ENCODE measurements around the gene SHROOM4.

Gene SHROOM4, protein sequence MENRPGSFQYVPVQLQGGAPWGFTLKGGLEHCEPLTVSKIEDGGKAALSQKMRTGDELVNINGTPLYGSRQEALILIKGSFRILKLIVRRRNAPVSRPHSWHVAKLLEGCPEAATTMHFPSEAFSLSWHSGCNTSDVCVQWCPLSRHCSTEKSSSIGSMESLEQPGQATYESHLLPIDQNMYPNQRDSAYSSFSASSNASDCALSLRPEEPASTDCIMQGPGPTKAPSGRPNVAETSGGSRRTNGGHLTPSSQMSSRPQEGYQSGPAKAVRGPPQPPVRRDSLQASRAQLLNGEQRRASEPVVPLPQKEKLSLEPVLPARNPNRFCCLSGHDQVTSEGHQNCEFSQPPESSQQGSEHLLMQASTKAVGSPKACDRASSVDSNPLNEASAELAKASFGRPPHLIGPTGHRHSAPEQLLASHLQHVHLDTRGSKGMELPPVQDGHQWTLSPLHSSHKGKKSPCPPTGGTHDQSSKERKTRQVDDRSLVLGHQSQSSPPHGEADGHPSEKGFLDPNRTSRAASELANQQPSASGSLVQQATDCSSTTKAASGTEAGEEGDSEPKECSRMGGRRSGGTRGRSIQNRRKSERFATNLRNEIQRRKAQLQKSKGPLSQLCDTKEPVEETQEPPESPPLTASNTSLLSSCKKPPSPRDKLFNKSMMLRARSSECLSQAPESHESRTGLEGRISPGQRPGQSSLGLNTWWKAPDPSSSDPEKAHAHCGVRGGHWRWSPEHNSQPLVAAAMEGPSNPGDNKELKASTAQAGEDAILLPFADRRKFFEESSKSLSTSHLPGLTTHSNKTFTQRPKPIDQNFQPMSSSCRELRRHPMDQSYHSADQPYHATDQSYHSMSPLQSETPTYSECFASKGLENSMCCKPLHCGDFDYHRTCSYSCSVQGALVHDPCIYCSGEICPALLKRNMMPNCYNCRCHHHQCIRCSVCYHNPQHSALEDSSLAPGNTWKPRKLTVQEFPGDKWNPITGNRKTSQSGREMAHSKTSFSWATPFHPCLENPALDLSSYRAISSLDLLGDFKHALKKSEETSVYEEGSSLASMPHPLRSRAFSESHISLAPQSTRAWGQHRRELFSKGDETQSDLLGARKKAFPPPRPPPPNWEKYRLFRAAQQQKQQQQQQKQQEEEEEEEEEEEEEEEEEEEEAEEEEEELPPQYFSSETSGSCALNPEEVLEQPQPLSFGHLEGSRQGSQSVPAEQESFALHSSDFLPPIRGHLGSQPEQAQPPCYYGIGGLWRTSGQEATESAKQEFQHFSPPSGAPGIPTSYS (N-terminal part only)

DNA sequence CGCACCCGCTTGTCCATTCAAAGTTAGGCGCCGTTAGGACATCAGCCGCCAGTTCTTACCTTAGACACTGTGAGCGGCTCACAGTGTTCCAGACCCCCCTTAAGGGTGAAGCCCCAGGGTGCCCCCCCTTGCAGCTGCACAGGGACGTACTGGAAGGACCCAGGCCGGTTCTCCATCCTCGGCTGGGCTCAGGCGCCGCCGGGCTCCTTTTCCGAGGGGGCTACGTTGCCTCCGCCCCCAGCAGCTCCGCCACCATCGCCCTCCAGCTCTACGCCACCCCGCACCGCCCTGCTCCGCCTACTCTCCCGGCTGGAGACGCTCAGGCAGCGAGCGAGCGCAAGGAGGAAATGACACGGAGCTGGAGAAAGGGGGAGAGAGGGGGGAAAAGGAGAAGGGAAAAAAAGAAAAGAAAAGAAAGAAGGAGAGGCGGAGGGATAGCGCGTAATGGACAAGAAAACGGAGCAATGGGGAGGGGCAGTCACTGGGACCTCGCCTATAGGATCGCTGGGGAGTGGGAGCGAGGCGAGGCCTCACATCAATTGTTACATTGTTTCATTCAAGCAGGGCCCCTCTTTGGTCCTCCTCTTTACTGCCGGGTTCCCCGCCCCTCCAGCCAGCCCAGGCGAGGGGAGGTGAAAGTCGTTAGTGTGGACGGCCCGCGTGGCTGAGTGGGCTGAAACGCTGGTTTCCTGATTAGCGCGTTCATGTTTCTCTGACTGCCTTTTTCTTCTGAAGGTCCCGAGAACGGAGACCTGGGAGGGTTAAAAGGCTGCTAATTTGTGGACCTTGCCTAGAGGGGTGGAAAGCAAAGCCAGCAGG lies at the start of gene SHROOM4:
TSS of gene SHROOM4 (minus strand) at position 352 of the 819 bp plus-strand sequence. CDS start at position 176, 176 bp downstream.
- FAIRE-seq (no peak), DNase-seq (ENCODE audit: extremely low spot score, insufficient read length, low read depth) (no peak)

DNA sequence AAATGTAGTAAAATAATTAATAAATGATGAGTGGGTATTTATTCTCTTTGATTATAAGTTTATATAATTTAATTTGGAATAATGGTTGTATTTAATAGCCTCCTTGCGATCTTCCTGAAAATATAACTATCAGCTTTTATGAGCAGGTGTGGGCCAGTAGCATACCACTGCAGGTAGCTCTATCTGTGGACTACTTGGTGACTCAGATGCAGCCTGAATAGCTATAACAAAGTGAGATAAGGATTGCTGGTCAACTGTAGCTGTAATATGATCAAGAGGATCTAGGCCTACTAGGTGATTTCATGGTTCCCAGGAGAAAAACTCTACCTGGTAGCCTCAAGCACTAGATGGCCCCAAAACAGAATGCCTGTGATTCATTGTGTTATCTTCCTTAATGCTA lies 49.5 kb upstream of the SHROOM4 start:
- DNase-seq (ENCODE audit: extremely low spot score, insufficient read length, low read depth), result no peak
- FAIRE-seq, result no peak

DNA sequence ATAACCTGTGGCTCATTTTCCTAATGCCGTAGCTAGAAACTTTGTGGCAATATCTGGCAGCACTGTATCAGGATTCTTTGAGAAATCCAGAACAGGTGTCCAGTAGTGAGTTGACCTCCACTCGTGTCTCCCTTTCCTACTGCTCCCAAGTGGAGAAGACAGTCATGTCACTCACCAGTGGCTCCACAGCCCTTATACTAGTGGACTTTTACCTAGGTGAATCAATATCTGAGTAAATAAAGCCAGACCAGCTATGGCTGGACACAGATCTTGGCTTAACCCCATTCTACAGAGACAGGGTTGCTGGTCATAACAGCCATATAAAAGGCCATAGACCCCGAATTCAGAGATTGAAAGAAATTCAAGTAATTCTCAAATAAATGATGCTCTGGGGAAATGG lies 46.5 kb upstream of the SHROOM4 start:
- no peak for DNase-seq (ENCODE audit: extremely low spot score, insufficient read length, low read depth)
- no peak for FAIRE-seq

DNA sequence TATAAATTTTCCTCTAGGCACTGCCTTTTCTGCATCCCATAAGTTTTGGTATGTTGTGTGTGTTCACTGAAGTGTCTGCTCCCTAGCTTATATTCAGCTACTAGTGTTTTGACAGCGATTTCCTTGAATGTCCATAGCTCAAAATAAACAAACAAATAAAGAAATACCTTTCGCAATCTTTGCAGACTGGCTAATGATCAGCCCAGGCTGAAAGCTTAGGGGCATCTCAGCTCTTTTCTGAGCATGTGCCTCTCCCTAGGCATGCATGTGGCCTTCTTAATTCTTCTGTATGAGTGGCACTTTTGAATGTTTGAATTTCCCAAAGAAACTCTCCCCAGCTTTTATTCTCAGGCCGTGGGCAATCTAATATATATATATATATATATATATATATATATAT lies 44.6 kb upstream of the SHROOM4 start:
- FAIRE-seq (no peak), DNase-seq (ENCODE audit: extremely low spot score, insufficient read length, low read depth) (no peak)

DNA sequence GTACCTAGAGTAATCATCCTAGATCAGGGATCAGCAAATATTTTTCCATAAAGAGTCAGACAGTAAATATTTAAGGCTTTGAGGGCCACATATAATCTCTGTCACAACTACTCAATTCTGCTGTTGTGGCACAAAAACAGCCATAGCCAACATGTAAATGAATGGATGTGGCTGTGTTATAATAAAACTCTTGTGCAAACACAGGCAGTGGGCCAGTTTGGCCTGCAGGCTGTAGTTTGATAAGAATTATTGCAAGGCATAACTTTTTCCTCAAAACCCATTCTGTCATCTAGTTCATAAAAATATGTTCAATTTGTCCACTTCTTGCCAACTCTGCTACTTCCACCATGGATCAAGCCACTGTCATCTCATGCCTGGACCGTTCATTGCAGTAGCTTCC lies 39.4 kb upstream of the SHROOM4 start:
- no peak for FAIRE-seq
- DNase-seq (ENCODE audit: extremely low spot score, insufficient read length, low read depth), result no peak

DNA sequence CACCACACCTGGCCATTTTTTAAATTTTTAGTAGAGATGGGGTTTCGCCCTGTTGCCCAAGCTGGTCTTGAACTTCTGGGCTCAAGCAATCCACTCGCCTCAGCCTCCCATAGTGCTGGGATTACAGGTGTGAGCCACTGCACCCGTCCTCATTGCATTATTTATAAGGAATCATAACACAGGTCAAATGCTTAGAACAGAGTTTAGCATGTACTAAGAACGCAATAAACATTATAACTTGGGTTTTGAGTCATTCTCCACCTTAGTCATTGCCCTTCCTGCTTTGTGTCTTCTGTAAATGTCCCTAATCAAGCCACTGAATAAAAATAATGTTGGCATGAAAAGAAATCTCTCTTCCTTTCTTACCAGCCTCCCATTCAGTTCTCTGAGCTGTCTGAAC lies 38.5 kb upstream of the SHROOM4 start:
- no peak for FAIRE-seq
- DNase-seq (ENCODE audit: extremely low spot score, insufficient read length, low read depth), result no peak

DNA sequence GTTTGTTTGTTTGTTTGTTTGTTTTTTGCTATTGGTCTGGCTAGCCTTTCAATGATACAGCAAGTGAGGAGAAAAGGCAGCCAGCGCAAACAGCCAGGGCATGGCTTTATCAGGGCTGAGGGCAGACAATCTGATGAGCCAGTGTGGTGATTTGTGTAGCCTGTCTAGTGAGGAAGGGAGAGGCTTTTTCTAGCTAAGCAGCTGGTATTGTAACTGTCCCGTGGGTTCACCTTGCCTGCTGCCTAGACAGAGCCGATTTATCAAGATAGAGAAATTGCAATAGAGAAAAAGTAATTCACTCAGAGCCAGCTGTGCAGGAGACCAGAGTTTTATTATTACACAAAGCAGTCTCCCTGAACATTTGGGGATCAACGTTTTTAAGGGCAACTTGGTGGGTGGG lies 28.2 kb upstream of the SHROOM4 start:
- no peak for FAIRE-seq

DNA sequence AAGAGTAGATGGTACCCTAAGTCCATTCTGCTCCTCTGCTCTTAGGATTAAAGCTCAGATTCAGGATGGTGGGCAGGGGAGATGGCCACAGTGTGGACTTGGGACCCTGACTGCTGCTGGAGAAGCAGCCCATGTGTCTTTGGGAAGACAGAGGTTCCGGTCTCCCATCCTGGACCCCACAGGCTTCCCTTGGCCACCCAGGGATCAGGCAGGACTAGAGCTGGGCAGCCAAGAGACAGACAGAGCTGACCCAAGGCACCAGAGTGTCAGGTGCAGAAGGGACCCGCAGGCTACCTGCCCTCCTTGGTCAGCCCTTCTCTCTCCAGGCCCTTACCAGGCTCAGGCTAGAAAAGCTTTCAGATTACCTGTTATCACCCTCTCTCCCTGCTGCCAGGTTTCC lies 25.7 kb upstream of the SHROOM4 start:
- DNase-seq (ENCODE audit: extremely low spot score, insufficient read length, low read depth) (no peak), FAIRE-seq (no peak)

More for the DNA sequence above, 28.2 kb upstream of the SHROOM4 start:
- no peak for DNase-seq (ENCODE audit: extremely low spot score, insufficient read length, low read depth)

DNA sequence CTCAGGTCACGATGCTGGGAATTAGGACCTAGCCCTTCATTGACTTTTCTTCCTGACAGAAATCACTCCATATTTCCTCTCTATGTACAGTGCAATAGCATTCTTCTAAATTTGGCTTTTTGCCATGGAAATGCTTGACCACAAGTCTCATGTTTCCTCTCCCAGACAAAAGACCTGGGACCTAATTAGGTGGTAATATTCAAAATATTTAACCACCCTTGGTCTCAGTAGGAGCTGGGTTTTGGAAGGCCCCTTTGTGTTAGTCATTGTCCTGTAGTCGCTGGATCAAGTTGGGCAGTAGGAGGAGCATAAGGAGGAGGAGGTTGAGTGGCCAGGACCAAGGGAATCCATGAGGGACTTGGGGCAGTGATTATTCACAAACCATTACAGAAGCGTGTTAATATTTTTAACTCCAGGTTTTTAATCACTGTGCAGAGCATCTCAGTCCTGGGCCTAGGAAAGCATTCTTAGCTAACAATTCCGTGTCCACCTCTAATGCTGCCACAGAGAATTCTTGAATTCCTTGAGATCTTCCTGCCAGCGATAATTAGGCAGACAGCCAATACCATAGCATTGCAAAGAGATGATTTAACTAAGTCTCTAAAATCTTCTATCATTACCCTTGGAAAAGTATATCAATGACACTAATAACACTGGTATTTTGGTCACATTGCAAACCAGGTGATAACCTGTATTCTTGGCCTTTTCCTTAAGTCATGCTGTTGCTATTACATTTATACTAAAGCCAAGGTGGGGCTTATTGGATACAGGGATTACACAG lies 25.0 kb upstream of the SHROOM4 start:
- FAIRE-seq (no peak), DNase-seq (ENCODE audit: extremely low spot score, insufficient read length, low read depth) (no peak)

DNA sequence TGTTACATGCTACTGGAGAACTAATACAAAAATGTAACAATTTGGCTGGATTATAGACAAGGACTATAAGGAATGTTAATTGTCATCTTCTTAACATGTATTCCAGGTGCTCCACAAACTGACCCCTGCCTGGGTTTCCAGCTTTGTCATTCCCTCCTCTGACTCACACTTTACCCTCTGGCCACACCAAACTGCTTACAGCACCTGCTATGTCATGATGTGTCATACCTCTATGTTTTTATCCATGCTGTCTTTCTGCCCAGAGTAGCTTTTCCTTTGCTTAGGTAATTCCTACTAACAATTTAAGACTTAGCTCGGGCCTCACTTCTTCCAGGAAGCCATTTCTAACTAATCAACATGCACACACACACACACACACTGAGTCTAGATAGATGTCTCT lies 14.0 kb upstream of the SHROOM4 start:
- no peak for DNase-seq (ENCODE audit: extremely low spot score, insufficient read length, low read depth)

DNA sequence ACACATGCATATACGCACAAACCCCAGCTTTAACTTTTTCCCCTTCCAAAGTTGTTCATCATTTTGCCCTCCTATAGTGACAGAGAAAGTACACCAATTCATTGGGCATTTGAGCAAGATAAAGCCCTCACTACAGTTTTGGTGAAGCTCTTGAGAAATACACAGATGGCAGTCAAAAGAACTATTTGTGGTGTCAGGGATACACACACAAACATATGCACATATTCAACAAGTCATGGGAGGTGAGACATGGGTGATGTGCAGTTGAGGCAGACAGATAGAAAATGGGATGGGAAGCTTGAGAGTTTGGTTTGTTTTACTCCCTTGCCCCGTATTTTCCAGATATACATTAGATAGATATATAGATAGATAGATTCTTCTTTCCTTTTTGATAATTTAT lies 11.8 kb upstream of the SHROOM4 start:
- FAIRE-seq (no peak), DNase-seq (ENCODE audit: extremely low spot score, insufficient read length, low read depth) (no peak)

More for the DNA sequence above, 14.0 kb upstream of the SHROOM4 start:
- no peak for FAIRE-seq

DNA sequence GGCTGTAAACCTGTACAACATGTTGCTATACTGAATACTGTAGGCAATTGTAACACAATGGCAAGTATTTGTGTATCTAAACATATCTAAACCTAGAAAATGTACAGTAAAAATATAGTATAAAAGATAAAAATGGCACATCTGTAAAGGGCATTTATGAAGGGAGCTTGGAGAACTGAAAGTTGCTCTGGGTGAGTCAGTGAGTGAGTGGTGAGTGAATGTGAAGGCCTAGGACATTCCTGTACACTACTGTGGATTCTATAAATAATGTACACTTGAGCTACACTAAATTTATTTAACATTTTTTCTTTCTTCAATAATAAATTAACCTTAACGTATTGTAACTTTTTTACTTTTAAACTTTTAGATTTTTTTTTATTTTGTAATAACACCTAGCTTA lies 5.0 kb upstream of the SHROOM4 start:
- no peak for FAIRE-seq
- DNase-seq (ENCODE audit: extremely low spot score, insufficient read length, low read depth), result no peak

DNA sequence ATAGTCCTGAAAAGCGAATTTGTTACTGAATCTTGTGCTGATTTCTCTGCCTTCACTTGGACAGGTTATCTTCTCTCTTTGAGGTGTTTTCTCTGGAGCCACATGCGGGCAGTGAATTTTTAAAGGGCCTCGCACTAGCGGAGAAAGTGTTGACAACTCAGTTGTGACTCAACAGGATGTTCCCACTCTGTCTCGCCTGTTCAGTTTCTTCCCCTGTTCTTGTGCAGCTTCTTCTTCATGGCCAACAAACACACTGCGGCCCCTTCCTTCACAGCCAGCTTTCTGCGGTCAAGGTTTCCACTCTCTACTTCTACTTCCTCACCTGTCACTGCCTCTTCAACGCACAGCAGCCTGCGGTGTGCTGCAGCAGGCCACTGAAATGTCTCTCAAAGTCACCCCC lies 1.1 kb upstream of the SHROOM4 start:
- DNase-seq (ENCODE audit: extremely low spot score, insufficient read length, low read depth) (no peak), FAIRE-seq (no peak)

DNA sequence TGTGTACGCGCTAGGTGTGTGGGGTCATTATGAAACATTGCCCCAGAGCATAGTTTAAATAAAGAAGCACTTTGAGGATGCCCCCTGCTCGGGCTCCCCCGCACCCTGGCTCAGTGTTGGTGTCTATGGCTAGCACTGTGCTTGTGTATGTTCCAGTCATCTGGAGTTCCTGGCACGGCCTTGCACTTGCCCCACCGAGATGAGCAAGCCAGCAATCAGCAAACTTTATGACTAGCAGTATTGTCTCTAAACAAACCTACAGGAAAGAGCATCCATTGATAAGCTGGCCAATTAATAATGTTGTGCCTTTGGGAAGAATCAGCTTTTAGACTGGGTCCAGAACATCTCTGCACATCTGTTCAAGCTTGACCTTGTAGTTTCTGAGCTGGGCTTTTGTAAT lies 707 bp upstream of the SHROOM4 start:
- FAIRE-seq (no peak), DNase-seq (ENCODE audit: extremely low spot score, insufficient read length, low read depth) (no peak)

DNA sequence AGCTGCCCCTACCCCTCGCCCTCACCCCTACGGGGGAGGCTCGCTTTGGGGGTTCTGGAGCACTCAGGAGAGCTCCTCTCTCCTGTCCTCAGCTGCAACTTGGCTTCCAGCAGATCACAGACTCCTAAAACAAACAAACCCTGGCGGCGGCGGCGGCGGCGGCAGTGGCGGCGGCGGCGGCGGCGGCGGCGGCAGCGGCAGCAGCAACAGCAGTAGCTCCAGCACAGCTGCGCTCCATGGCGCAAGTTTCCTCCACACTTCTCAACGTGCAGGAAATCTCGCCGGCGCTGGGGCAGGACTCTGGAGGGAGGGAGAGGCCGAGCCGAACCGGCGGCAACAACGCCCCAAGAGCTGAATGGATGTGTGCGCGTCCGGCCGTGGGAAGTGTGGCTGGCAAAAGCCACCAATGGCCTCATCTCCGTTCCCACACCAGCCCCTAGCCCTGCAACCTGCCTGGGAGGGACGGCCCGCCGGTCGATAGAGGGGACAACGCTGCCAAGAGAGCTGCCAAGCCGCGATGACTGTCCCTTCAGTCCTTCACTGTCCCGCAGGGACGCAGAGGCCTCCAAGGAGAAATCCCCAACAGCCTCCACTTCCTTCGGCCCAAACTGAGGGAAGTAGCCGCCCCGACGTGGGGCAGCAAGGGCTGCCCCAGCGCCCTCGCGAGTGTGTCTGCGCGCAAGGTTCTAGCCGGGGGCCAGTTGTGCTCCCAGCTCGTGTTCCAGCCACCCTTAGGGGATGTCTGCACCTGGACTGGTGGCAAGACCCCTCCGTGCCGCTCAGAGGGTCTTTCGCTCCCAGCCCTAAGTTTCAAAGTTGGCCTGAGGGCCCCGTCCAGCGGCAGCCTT lies 775 bp downstream of the SHROOM4 start:
- DNase-seq (ENCODE audit: extremely low spot score, insufficient read length, low read depth) (no peak), FAIRE-seq (no peak)

DNA sequence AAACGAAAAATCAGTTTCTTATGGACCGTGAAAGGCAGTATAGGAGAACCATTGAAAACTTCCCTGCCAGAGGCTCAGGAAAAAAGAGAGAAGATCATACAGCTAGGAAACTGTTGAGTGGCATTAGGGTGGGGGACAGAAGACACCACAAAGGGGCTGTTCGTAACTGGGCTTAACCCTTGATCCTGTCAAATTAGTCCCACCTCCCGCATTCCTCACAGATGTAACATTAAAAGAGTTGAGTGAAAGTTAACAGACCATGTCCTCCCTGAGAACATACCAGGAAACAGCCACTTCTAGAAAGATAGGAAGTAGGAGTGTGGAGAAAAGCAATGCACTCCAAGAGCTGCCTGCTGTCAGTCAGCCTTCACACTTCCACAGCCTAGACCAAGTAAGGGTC lies 8.7 kb downstream of the SHROOM4 start:
- FAIRE-seq (no peak), DNase-seq (ENCODE audit: extremely low spot score, insufficient read length, low read depth) (no peak)

DNA sequence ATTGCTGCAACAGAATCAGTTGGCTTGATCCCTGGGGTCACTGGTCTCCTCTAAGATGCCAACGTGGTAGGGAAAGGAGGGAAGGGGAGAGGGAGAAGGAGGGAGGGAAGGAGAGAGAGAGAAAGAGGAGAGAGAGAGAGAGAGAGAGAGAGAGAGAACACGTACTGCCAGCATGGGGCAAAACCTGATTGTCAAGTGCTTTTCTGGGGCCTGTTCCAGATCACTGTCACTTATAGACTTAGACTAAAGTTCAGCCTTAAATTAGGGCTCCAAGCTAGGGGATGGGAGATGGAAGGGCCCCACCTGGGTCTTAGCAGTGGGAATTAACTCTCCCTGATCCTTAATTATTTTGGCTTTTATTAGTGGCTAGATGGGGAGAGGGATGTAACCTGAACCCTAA lies 12.9 kb downstream of the SHROOM4 start:
- FAIRE-seq, result no peak
- no peak for DNase-seq (ENCODE audit: extremely low spot score, insufficient read length, low read depth)

DNA sequence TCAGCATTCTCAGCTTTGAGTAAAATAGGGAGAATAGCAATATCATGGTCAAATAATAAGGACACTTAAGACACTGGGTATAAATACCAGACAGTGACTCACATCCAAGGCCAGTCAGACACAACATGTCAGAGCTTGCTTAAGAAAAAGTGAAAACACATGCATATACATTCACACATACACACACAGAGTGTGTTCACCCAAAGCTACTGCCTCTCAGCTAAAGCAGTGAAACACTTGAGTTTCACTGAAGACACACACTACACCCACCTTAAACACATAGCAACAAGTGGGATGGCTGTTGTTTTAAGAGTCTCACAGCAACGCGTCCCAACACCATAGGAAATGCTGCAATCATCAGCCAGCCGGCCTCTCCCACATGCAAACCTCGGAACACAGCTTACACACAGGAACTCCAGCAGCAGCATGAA lies 14.4 kb downstream of the SHROOM4 start:
- no peak for DNase-seq (ENCODE audit: extremely low spot score, insufficient read length, low read depth)
- FAIRE-seq, result no peak
